C4-2B (cell line): ENCODE measurements around the gene SLCO4A1.

Experiments used
- CTCF ChIP-seq: fragments of 450-650 bp; conservative IDR thresholded peaks from 2 replicates; pipeline ENCODE4 v1.5.1; 2017; ENCODE audit warnings: mild to moderate bottlenecking
- ZFX ChIP-seq: fragments of 450-650 bp; IDR thresholded peaks from 2 replicates; pipeline ENCODE4 v1.6.1; 2017

- TF ChIP-seq CTCF (no peak), ZFX (no peak)
Measured at GRCh38 chr20:62714799-62715198, 72.5 kb downstream of the SLCO4A1 start.
